CD14-positive monocyte (primary cell): Measurements from ENCODE around the gene KYAT1. TPM values are rescaled to one million over a fixed set of nuclear protein-coding genes. Genes with fewer than 3 reads are reported as not detected.

Experiments used
- DNase-seq, 3 donors: peaks; one replicate each; pipeline ENCODE4 v3.0.0-alpha.2; 2011 to 2022
- H2AFZ ChIP-seq: 2 replicates; pipeline ENCODE4 v1.6.0; 2012; ENCODE audit warnings: mild to moderate bottlenecking, low read depth, low read length, inconsistent platforms; ENCODE audit not compliant: insufficient read depth, poor library complexity, severe bottlenecking
- H3K27ac ChIP-seq, 2 donors: 1 replicate in 1 of 2; 2 replicates in 1 of 2; pipeline ENCODE4 v1.5.1; 2012 to 2013; ENCODE audit warnings: low read length in 2 of 2, control low read depth in 1 of 2, inconsistent platforms in 1 of 2, low read depth in 1 of 2, mild to moderate bottlenecking in 1 of 2
- H3K27me3 ChIP-seq, 2 donors: one replicate each; pipeline versions ENCODE4 v1.6.0 to v1.6.1; 2011 to 2013; ENCODE audit warnings: low read length in 2 of 2; ENCODE audit not compliant: control insufficient read depth in 2 of 2, insufficient read depth in 2 of 2
- H3K36me3 ChIP-seq, 2 donors: replicated peaks in 1 of 2; 1 replicate in 1 of 2; 2 replicates in 1 of 2; pipeline versions ENCODE4 v1.5.1 to v1.6.1; 2012 to 2013; ENCODE audit warnings: low read length in 2 of 2, control low read depth in 1 of 2, inconsistent platforms in 1 of 2, mild to moderate bottlenecking in 1 of 2; ENCODE audit not compliant: insufficient read depth in 2 of 2, control insufficient read depth in 1 of 2
- H3K4me1 ChIP-seq, 2 donors: 1 replicate in 1 of 2; 2 replicates in 1 of 2; pipeline versions ENCODE4 v1.5.1 to v1.6.1; 2012 to 2013; ENCODE audit warnings: low read length in 2 of 2, control low read depth in 1 of 2, inconsistent platforms in 1 of 2, mild to moderate bottlenecking in 1 of 2, moderate library complexity in 1 of 2; ENCODE audit not compliant: insufficient read depth in 2 of 2, control insufficient read depth in 1 of 2
- H3K4me2 ChIP-seq: replicated peaks from 2 replicates; pipeline ENCODE3; 2012; ENCODE audit warnings: low read length, moderate library complexity, mild to moderate bottlenecking; ENCODE audit not compliant: poor library complexity, severe bottlenecking; ENCODE audit errors: extremely low read depth
- H3K4me3 ChIP-seq, 3 experiments: fragments of 200-600 bp in 1 of 3; sonication (generic) in 1 of 3; replicated peaks in 1 of 3; 1 replicate in 2 of 3; 2 replicates in 1 of 3; pipeline ENCODE4 v1.5.1; 2011 to 2013; ENCODE audit warnings: low read length in 3 of 3, mild to moderate bottlenecking in 3 of 3, control low read depth in 2 of 3, low read depth in 2 of 3, inconsistent platforms in 1 of 3, moderate library complexity in 1 of 3
- H3K79me2 ChIP-seq: 2 replicates; pipeline ENCODE4 v1.6.0; 2012; ENCODE audit warnings: mild to moderate bottlenecking, control low read depth, inconsistent platforms, low read length, moderate library complexity; ENCODE audit not compliant: insufficient read depth
- H3K9ac ChIP-seq: 2 replicates; pipeline ENCODE4 v1.6.0; 2017; ENCODE audit warnings: low read length, mild to moderate bottlenecking; ENCODE audit not compliant: insufficient read depth, poor library complexity, severe bottlenecking
- H3K9me3 ChIP-seq, 2 donors: replicated peaks in 1 of 2; 1 replicate in 1 of 2; 2 replicates in 1 of 2; pipeline versions ENCODE4 v1.5.1 to v1.6.1; 2012 to 2013; ENCODE audit warnings: low read length in 2 of 2, control low read depth in 1 of 2; ENCODE audit not compliant: control insufficient read depth in 1 of 2, insufficient read depth in 1 of 2
- H4K20me1 ChIP-seq: 2 replicates; pipeline ENCODE4 v1.6.0; 2012; ENCODE audit warnings: mild to moderate bottlenecking, low read length, control low read depth, moderate library complexity; ENCODE audit not compliant: insufficient read depth
- H3K27ac Mint-ChIP-seq, 7 donors: one replicate each; pipeline ENCODE4 v1.8.0; 2020; ENCODE audit warnings: mild to moderate bottlenecking in 7 of 7, mixed read lengths in 7 of 7, moderate library complexity in 6 of 7, inconsistent platforms in 2 of 7
- H3K27me3 Mint-ChIP-seq, 3 donors: one replicate each; pipeline ENCODE4 v1.8.0; 2021 to 2022; ENCODE audit warnings: low read depth in 3 of 3, mild to moderate bottlenecking in 3 of 3, mixed read lengths in 3 of 3, moderate library complexity in 3 of 3, inconsistent platforms in 1 of 3
- H3K36me3 Mint-ChIP-seq, 2 donors: one replicate each; pipeline ENCODE4 v1.8.0; 2020; ENCODE audit warnings: mixed read lengths in 2 of 2, inconsistent platforms in 1 of 2, mild to moderate bottlenecking in 1 of 2
- H3K4me1 Mint-ChIP-seq: one replicate; pipeline ENCODE4 v1.8.0; 2020; ENCODE audit warnings: mild to moderate bottlenecking, mixed read lengths
- H3K4me3 Mint-ChIP-seq, 2 donors: one replicate each; pipeline ENCODE4 v1.8.0; 2020; ENCODE audit warnings: mild to moderate bottlenecking in 2 of 2, mixed read lengths in 2 of 2, moderate library complexity in 1 of 2
- H3K9me3 Mint-ChIP-seq, 7 donors: one replicate each; pipeline ENCODE4 v1.8.0; 2020 to 2022; ENCODE audit warnings: mixed read lengths in 7 of 7, mild to moderate bottlenecking in 6 of 7, moderate library complexity in 6 of 7, inconsistent platforms in 2 of 7
- WGBS: methylation state at CpG from one replicate; pipeline ENCODE4 v1.1.5; 2013; ENCODE audit warnings: missing lambda C conversion rate; ENCODE audit not compliant: insufficient coverage; 5-methylcytosine and 5-hydroxymethylcytosine counted together
- intact Hi-C, 2 donors: fragments of 100-400 bp; cut with micrococcal nuclease; formaldehyde crosslinking; loops; one replicate each; pipeline versions ENCODE4 v1.15.0 to v1.15.1; 2023
- polyA plus RNA-seq, 3 donors: library from polyadenylated mRNA; depleted of rRNA in 1 of 3; unstranded in 2 of 3; stranded (reverse) in 1 of 3; fragments of 300-500 nt in 2 of 3; fragments of >200 nt in 1 of 3; fragmentation: Illumina TruSeq in 2 of 3; gene quantifications; 1 replicate in 2 of 3; 2 replicates in 1 of 3; pipeline ENCODE4 v1.2.3, GENCODE V29; 2012 to 2021
- TF ChIP-seq, protein P1 (sequence below): fragments of 200-600 bp; IDR thresholded peaks from one replicate; pipeline ENCODE4 v1.8.0; 2022; ENCODE audit warnings: antibody characterized with exemption, mild to moderate bottlenecking

KYAT1 gene
- polyA plus RNA-seq, 3 donors: 2.4 to 4.5 (median 3.6) TPM

DNA sequence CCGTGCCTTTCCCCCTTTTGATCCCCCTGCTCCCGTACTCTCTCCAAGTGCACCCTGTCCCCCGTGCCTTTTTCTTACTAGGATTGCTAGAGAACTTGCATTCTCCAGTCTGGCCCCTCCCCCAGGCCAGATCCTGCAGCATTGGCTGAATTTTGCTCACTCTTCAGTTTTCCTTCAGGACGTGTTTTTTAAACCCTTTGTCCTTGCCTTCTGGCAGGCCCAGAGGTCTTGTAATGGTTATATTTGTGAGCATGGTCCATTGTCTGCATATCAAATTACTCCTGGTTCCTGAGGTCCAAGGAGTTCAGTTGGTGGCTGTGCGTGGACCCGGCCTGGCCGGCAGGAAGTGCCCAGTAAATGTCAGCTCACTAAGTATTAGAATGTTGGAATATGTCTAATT is 94.1 kb downstream of the KYAT1 start:
- H3K4me3 ChIP-seq: peak overlapping the region; percentile 89 to 96 (median 92)
- WGBS: no CpG with 5 or more reads among the region's 7 CpGs
- H3K79me2 ChIP-seq: peaks cover 24% of the 10 kb centered on the region
- peak overlapping the region; percentile 88 for H3K4me2 ChIP-seq
- peaks cover 29% of the 10 kb centered on the region for H3K4me1 Mint-ChIP-seq
- no peaks in the 10 kb centered on the region for H4K20me1 ChIP-seq
- peaks cover 28 to 34% of the 10 kb centered on the region in 2 donors for H3K4me1 ChIP-seq
- no peaks in the 10 kb centered on the region for H3K27me3 Mint-ChIP-seq
- peak overlapping the region; percentile 92 for H2AFZ ChIP-seq
- intact Hi-C loops: loop anchor here (1.0 to 2.0 kb wide), 2 partner anchors 15 kb away; no protein-coding TSS in a partner anchor
- H3K27ac ChIP-seq: peak overlapping the region; percentile 19 to 85
- no peak for DNase-seq
- peak overlapping the region; percentile 72 to 87 (median 77) for H3K27ac Mint-ChIP-seq
- no peaks in the 10 kb centered on the region for H3K27me3 ChIP-seq
- H3K36me3 ChIP-seq: peaks cover 22 to 33% of the 10 kb centered on the region in 2 donors
- peaks cover 26 to 29% of the 10 kb centered on the region in 2 donors for H3K36me3 Mint-ChIP-seq
- H3K4me3 Mint-ChIP-seq: peak overlapping the region; percentile 85 to 89
- TF ChIP-seq, protein P1, sequence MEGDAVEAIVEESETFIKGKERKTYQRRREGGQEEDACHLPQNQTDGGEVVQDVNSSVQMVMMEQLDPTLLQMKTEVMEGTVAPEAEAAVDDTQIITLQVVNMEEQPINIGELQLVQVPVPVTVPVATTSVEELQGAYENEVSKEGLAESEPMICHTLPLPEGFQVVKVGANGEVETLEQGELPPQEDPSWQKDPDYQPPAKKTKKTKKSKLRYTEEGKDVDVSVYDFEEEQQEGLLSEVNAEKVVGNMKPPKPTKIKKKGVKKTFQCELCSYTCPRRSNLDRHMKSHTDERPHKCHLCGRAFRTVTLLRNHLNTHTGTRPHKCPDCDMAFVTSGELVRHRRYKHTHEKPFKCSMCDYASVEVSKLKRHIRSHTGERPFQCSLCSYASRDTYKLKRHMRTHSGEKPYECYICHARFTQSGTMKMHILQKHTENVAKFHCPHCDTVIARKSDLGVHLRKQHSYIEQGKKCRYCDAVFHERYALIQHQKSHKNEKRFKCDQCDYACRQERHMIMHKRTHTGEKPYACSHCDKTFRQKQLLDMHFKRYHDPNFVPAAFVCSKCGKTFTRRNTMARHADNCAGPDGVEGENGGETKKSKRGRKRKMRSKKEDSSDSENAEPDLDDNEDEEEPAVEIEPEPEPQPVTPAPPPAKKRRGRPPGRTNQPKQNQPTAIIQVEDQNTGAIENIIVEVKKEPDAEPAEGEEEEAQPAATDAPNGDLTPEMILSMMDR: no peak
- H3K9me3 ChIP-seq: no peaks in the 10 kb centered on the region
- peak overlapping the region; percentile 88 for H3K9ac ChIP-seq
- peaks cover 0 to 2% (median 0%) of the 10 kb centered on the region in 7 donors for H3K9me3 Mint-ChIP-seq

DNA sequence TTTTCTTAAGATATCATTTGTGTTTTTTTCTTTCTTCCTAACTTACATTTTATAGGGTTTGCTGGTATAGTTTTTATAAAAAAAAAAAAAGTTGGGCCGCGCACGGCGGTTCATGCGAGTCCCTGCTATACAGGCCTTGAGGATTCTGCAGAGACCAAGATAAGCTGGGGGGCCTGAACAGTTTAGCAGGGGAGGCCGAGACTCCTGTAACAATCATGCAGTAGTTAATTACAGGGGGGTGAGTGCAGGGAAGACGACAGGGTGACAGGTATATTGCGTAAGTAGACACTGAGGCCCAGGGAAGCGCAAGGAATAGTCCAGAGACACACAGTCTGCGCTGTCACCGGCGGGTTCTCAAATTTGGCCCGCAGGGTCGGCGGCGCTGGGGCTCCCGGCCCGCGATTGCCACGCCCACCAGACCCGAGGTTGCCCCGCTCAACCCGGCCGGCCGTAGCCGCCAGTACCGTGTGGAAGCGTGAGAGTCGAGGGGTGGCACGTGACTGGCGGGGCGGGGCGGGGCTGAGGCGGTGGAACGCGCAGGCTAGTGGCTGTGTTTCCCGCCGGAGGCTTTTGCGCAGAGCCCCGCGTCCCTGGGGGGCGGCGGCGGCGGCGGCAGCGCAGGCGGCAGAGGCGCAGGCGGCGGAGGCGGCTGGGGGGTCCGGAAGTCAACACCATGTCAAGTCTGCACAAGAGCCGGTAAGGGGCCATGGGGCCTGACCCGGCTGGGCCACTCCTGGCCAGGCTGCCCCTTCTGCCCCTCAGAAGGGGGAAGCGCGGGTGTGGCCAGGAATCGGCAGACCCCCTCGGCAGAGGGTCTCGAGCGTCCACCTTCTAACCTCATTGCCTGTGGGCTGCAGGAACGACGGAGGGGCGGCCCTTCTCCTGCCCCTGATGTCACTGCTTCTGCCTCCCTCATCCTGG is 94.8 kb downstream of the KYAT1 start, which contains the start of gene TBC1D13:
TBC1D13 (plus strand) TSS at position 573 of the 921 bp plus-strand sequence; CDS start at position 674, 101 bp downstream.
- Histone ChIP-seq H3K36me3 (peaks cover 15 to 25% of the 10 kb centered on the region in 2 donors), H3K27me3 (no peaks in the 10 kb centered on the region), H3K79me2 (peaks cover 24% of the 10 kb centered on the region), H3K9ac (peak within 1 kb of the TSS; percentile 88), H4K20me1 (no peaks in the 10 kb centered on the region), H3K4me2 (peak within 1 kb of the TSS; percentile 88), H3K9me3 (peaks cover 0 to 4% of the 10 kb centered on the region in 2 donors), H3K4me1 (peaks cover 28 to 34% of the 10 kb centered on the region in 2 donors), H2AFZ (peak within 1 kb of the TSS; percentile 92), H3K27ac (peak within 1 kb of the TSS; percentile 42 to 85), H3K4me3 (peak within 1 kb of the TSS; percentile 89 to 96 (median 92))
- peaks cover 19 to 22% of the 10 kb centered on the region in 2 donors for H3K36me3 Mint-ChIP-seq
- no peaks in the 10 kb centered on the region for H3K27me3 Mint-ChIP-seq
- H3K4me3 Mint-ChIP-seq: peak within 1 kb of the TSS; percentile 85 to 89
- DNase-seq: peak; percentile 72 to 80 (median 77)
- H3K9me3 Mint-ChIP-seq: peaks cover 0 to 3% (median 0%) of the 10 kb centered on the region in 7 donors
- intact Hi-C loops: loop anchor here (1.0 to 2.0 kb wide), 2 partner anchors 14 to 15 kb away; no protein-coding TSS in a partner anchor
- peak within 1 kb of the TSS; percentile 72 to 89 (median 85) for H3K27ac Mint-ChIP-seq
- 4% methylated on average over 62 of the region's 64 CpGs for WGBS
- H3K4me1 Mint-ChIP-seq: peaks cover 29% of the 10 kb centered on the region
- TF ChIP-seq, protein P1: no peak
